ENCODE measurements around the gene DVL1.

The DVL1 gene

GRCh38 chr1:1336931-1337792 lies 12.1 kb downstream of the DVL1 start:
- Histone ChIP-seq H3K36me3 (ENCODE audit: control insufficient read depth, insufficient read depth, low read length, severe bottlenecking) (peaks cover 32% of the 10 kb centered on the region), H3K9ac (ENCODE audit: low read length) (no peak overlapping the region), H3K4me1 (ENCODE audit: control insufficient read depth, insufficient read depth, low read length) (no peaks in the 10 kb centered on the region), H3K27me3 (replicated peaks; ENCODE audit: control insufficient read depth, insufficient read depth, low read length) (no peaks in the 10 kb centered on the region), H3K9me3 (ENCODE audit: control insufficient read depth, low read length) (no peaks in the 10 kb centered on the region), H3K4me3 (ENCODE audit: low read length) (no peak overlapping the region)
- no peak for DNase-seq (ENCODE audit: low read depth)

- Histone ChIP-seq H3K4me1 (ENCODE audit: control insufficient read depth, insufficient read depth, low read length) (peaks cover 2% of the 10 kb centered on the region), H3K27me3 (replicated peaks; ENCODE audit: control insufficient read depth, insufficient read depth, low read length) (no peaks in the 10 kb centered on the region), H3K9me3 (ENCODE audit: control insufficient read depth, low read length) (no peaks in the 10 kb centered on the region), H3K36me3 (ENCODE audit: control insufficient read depth, insufficient read depth, low read length, severe bottlenecking) (peaks cover 28% of the 10 kb centered on the region), H3K4me3 (ENCODE audit: low read length) (no peak overlapping the region), H3K9ac (ENCODE audit: low read length) (no peak overlapping the region)
- DNase-seq (ENCODE audit: low read depth): no peak
Measured at GRCh38 chr1:1336446-1336845, 12.8 kb downstream of the DVL1 start.

GRCh38 chr1:1335792-1336248 lies 13.4 kb downstream of the DVL1 start:
- Histone ChIP-seq H3K9ac (ENCODE audit: low read length) (no peak overlapping the region), H3K27me3 (replicated peaks; ENCODE audit: control insufficient read depth, insufficient read depth, low read length) (no peaks in the 10 kb centered on the region), H3K4me3 (ENCODE audit: low read length) (no peak overlapping the region), H3K36me3 (ENCODE audit: control insufficient read depth, insufficient read depth, low read length, severe bottlenecking) (peaks cover 23% of the 10 kb centered on the region), H3K4me1 (ENCODE audit: control insufficient read depth, insufficient read depth, low read length) (peaks cover 8% of the 10 kb centered on the region), H3K9me3 (ENCODE audit: control insufficient read depth, low read length) (no peaks in the 10 kb centered on the region)
- no peak for DNase-seq (ENCODE audit: low read depth)

- peaks cover 13% of the 10 kb centered on the region for H3K4me1 ChIP-seq (ENCODE audit: control insufficient read depth, insufficient read depth, low read length)
- no peak overlapping the region for H3K4me3 ChIP-seq (ENCODE audit: low read length)
- H3K27me3 ChIP-seq (replicated peaks; ENCODE audit: control insufficient read depth, insufficient read depth, low read length): no peaks in the 10 kb centered on the region
- H3K36me3 ChIP-seq (ENCODE audit: control insufficient read depth, insufficient read depth, low read length, severe bottlenecking): peaks cover 18% of the 10 kb centered on the region
- H3K9ac ChIP-seq (ENCODE audit: low read length): no peak overlapping the region
- DNase-seq (ENCODE audit: low read depth): no peak
- H3K9me3 ChIP-seq (ENCODE audit: control insufficient read depth, low read length): no peaks in the 10 kb centered on the region
Measured at GRCh38 chr1:1335283-1335682, 13.9 kb downstream of the DVL1 start.

GRCh38 chr1:1334835-1335234 lies 14.4 kb downstream of the DVL1 start:
- H3K27me3 ChIP-seq (replicated peaks; ENCODE audit: control insufficient read depth, insufficient read depth, low read length): no peaks in the 10 kb centered on the region
- no peak overlapping the region for H3K9ac ChIP-seq (ENCODE audit: low read length)
- DNase-seq (ENCODE audit: low read depth): no peak
- peaks cover 13% of the 10 kb centered on the region for H3K4me1 ChIP-seq (ENCODE audit: control insufficient read depth, insufficient read depth, low read length)
- H3K4me3 ChIP-seq (ENCODE audit: low read length): no peak overlapping the region
- no peaks in the 10 kb centered on the region for H3K9me3 ChIP-seq (ENCODE audit: control insufficient read depth, low read length)
- H3K36me3 ChIP-seq (ENCODE audit: control insufficient read depth, insufficient read depth, low read length, severe bottlenecking): peaks cover 17% of the 10 kb centered on the region

GRCh38 chr1:1333551-1334241 lies 15.5 kb downstream of the DVL1 start:
- no peak overlapping the region for H3K4me3 ChIP-seq (ENCODE audit: low read length)
- peaks cover 11% of the 10 kb centered on the region for H3K36me3 ChIP-seq (ENCODE audit: control insufficient read depth, insufficient read depth, low read length, severe bottlenecking)
- no peaks in the 10 kb centered on the region for H3K9me3 ChIP-seq (ENCODE audit: control insufficient read depth, low read length)
- H3K9ac ChIP-seq (ENCODE audit: low read length): no peak overlapping the region
- no peak for DNase-seq (ENCODE audit: low read depth)
- peaks cover 13% of the 10 kb centered on the region for H3K4me1 ChIP-seq (ENCODE audit: control insufficient read depth, insufficient read depth, low read length)
- H3K27me3 ChIP-seq (replicated peaks; ENCODE audit: control insufficient read depth, insufficient read depth, low read length): no peaks in the 10 kb centered on the region

- no peak for DNase-seq (ENCODE audit: low read depth)
- peaks cover 5% of the 10 kb centered on the region for H3K36me3 ChIP-seq (ENCODE audit: control insufficient read depth, insufficient read depth, low read length, severe bottlenecking)
- no peak overlapping the region for H3K9ac ChIP-seq (ENCODE audit: low read length)
- no peak overlapping the region for H3K4me3 ChIP-seq (ENCODE audit: low read length)
- no peaks in the 10 kb centered on the region for H3K27me3 ChIP-seq (replicated peaks; ENCODE audit: control insufficient read depth, insufficient read depth, low read length)
- H3K9me3 ChIP-seq (ENCODE audit: control insufficient read depth, low read length): no peaks in the 10 kb centered on the region
- H3K4me1 ChIP-seq (ENCODE audit: control insufficient read depth, insufficient read depth, low read length): peaks cover 13% of the 10 kb centered on the region
Measured at GRCh38 chr1:1332774-1333480, 16.3 kb downstream of the DVL1 start.

GRCh38 chr1:1332031-1332755 lies 17.0 kb downstream of the DVL1 start:
- no peak overlapping the region for H3K4me3 ChIP-seq (ENCODE audit: low read length)
- H3K36me3 ChIP-seq (ENCODE audit: control insufficient read depth, insufficient read depth, low read length, severe bottlenecking): peaks cover 7% of the 10 kb centered on the region
- no peaks in the 10 kb centered on the region for H3K9me3 ChIP-seq (ENCODE audit: control insufficient read depth, low read length)
- no peaks in the 10 kb centered on the region for H3K27me3 ChIP-seq (replicated peaks; ENCODE audit: control insufficient read depth, insufficient read depth, low read length)
- H3K9ac ChIP-seq (ENCODE audit: low read length): no peak overlapping the region
- peaks cover 13% of the 10 kb centered on the region for H3K4me1 ChIP-seq (ENCODE audit: control insufficient read depth, insufficient read depth, low read length)
- no peak for DNase-seq (ENCODE audit: low read depth)

- Histone ChIP-seq H3K9ac (ENCODE audit: low read length) (peak within 1 kb of the TSS; percentile 54), H3K27me3 (replicated peaks; ENCODE audit: control insufficient read depth, insufficient read depth, low read length) (no peaks in the 10 kb centered on the region), H3K4me3 (ENCODE audit: low read length) (no peak within 1 kb of the TSS), H3K4me1 (ENCODE audit: control insufficient read depth, insufficient read depth, low read length) (peaks cover 13% of the 10 kb centered on the region), H3K36me3 (ENCODE audit: control insufficient read depth, insufficient read depth, low read length, severe bottlenecking) (peaks cover 6% of the 10 kb centered on the region), H3K9me3 (ENCODE audit: control insufficient read depth, low read length) (no peaks in the 10 kb centered on the region)
- peak; percentile 41 for DNase-seq (ENCODE audit: low read depth)
Measured at GRCh38 chr1:1331068-1331965, 17.9 kb downstream of the DVL1 start, which contains the start of gene TAS1R3. Gene TAS1R3 (plus strand): TSS chr1:1331280. CDS start chr1:1331346, 66 bp downstream.
